K562 (cell line): ENCODE data around the gene ANXA3. TPM values are rescaled to one million over a fixed set of nuclear protein-coding genes. Genes with fewer than 3 reads are reported as not detected.

ENCODE experiments used
- ATAC-seq: fragments of 200-7000 bp; cut with Tn5 transposase; 3 replicates; pipeline ENCODE4 v1.9.1; 2020; ENCODE audit warnings: moderate library complexity
- BruUV-seq: library from RNA; stranded (reverse); fragments of 400-500 nt; replicated peaks from 2 replicates; lab custom pipeline; 2021; lab: Mats Ljungman, UMichigan
- CTCF ChIA-PET: fragments of 300-600 bp; formaldehyde crosslinking; extraction: SDS; loops from one replicate; lab custom pipeline; 2021; ENCODE audit warnings: low intra/inter-chr PET ratio; lab: Yijun Ruan, JAX
- POLR2A ChIA-PET: fragments of 300-600, 350-650 bp; sonication (Branson Sonifier 250); formaldehyde crosslinking; extraction: SDS; loops from one replicate; lab custom pipeline; 2021; ENCODE audit warnings: antibody characterized with exemption, inconsistent platforms; lab: Yijun Ruan, JAX
- DNase-seq, 4 experiments: peaks; one replicate each; pipeline versions ENCODE4 v3.0.0 to v3.0.0-alpha.2; 2011 to 2018; ENCODE audit warnings: low spot score in 3 of 4, mixed read lengths in 3 of 4; ENCODE audit errors: extremely low read depth in 1 of 4
- FAIRE-seq: peaks from 2 replicates; lab custom pipeline; 2011; peaks lifted over from hg19 to GRCh38; lab: Jason Lieb, UNC
- H2AFZ ChIP-seq: 2 replicates; pipeline ENCODE4 v1.6.0; 2011; ENCODE audit warnings: low read depth, low read length, control low read depth, inconsistent platforms
- H3K27ac ChIP-seq: fragments of 200-600 bp; 3 replicates; pipeline ENCODE4 v1.8.0; 2011; ENCODE audit warnings: low read depth, mild to moderate bottlenecking, control low read depth, inconsistent platforms, low read length, moderate library complexity, mixed read lengths; ENCODE audit errors: extremely low read depth
- H3K27me3 ChIP-seq, 2 experiments: fragments of 300-600 bp in 1 of 2; 2 replicates in 1 of 2; 3 replicates in 1 of 2; pipeline versions ENCODE4 v1.6.0 to v1.8.0; 2011; ENCODE audit warnings: inconsistent platforms in 2 of 2, low read length in 2 of 2, mild to moderate bottlenecking in 1 of 2, mixed read lengths in 1 of 2, moderate library complexity in 1 of 2; ENCODE audit not compliant: control insufficient read depth in 2 of 2, insufficient read depth in 2 of 2
- H3K36me3 ChIP-seq: fragments of 300-600 bp; 3 replicates; pipeline ENCODE4 v1.8.0; 2011; ENCODE audit warnings: mild to moderate bottlenecking, low read length, inconsistent platforms; ENCODE audit not compliant: control insufficient read depth, insufficient read depth
- H3K4me1 ChIP-seq, 2 experiments: fragments of 200-600 bp in 1 of 2; replicated peaks in 1 of 2; 2 replicates in 1 of 2; 3 replicates in 1 of 2; pipeline versions ENCODE4 v1.5.1 to v1.8.0; 2011; ENCODE audit warnings: inconsistent platforms in 2 of 2, low read length in 2 of 2, mild to moderate bottlenecking in 1 of 2, mixed read lengths in 1 of 2, moderate library complexity in 1 of 2; ENCODE audit not compliant: control insufficient read depth in 2 of 2, insufficient read depth in 2 of 2
- H3K4me2 ChIP-seq: 2 replicates; pipeline ENCODE4 v1.6.1; 2011; ENCODE audit warnings: low read length, control low read depth, inconsistent platforms, mixed read lengths; ENCODE audit not compliant: insufficient read depth
- H3K4me3 ChIP-seq: fragments of 200-600 bp; sonication (generic), shearing (Covaris generic); 2 replicates; pipeline ENCODE4 v1.5.1; 2016; ENCODE audit warnings: control low read depth, inconsistent platforms
- H3K79me2 ChIP-seq: fragments of 200-600 bp; 3 replicates; pipeline ENCODE4 v1.8.0; 2011; ENCODE audit warnings: low read length, inconsistent platforms; ENCODE audit not compliant: control insufficient read depth, insufficient read depth
- H3K9ac ChIP-seq, 2 experiments: 2 replicates each; pipeline versions ENCODE4 v1.6.0 to v1.6.1; 2011; ENCODE audit warnings: low read depth in 2 of 2, low read length in 2 of 2, control low read depth in 1 of 2, inconsistent platforms in 1 of 2, mild to moderate bottlenecking in 1 of 2, mixed read lengths in 1 of 2; ENCODE audit not compliant: insufficient read depth in 1 of 2
- H3K9me1 ChIP-seq: one replicate; pipeline ENCODE4 v1.6.0; 2011; ENCODE audit warnings: inconsistent platforms, mild to moderate bottlenecking, low read length, moderate library complexity; ENCODE audit not compliant: control insufficient read depth, insufficient read depth
- H3K9me3 ChIP-seq: replicated peaks from 2 replicates; pipeline ENCODE4 v1.5.1; 2011; ENCODE audit warnings: low read depth, low read length, inconsistent platforms; ENCODE audit not compliant: control insufficient read depth, insufficient read depth
- H4K20me1 ChIP-seq: replicated peaks from 2 replicates; pipeline ENCODE4 v1.6.1; 2011; ENCODE audit warnings: low read length, inconsistent platforms, mixed read lengths; ENCODE audit not compliant: control insufficient read depth, insufficient read depth
- BHLHE40 ChIP-seq: IDR thresholded peaks from 2 replicates; pipeline ENCODE4 v1.6.1; 2011; ENCODE audit warnings: low read length, improper control_type of control experiment
- CBFA2T3 ChIP-seq: fragments of 450-650 bp; IDR thresholded peaks from 2 replicates; pipeline ENCODE4 v1.6.1; 2017
- ERF ChIP-seq: fragments of 450-650 bp; formaldehyde crosslinking; IDR thresholded peaks from 2 replicates; pipeline ENCODE4 v1.4.0; 2020; ENCODE audit warnings: mild to moderate bottlenecking, mixed read lengths
- GATAD2B ChIP-seq: fragments of 450-650 bp; IDR thresholded peaks from 2 replicates; pipeline ENCODE4 v1.6.1; 2017; ENCODE audit warnings: mild to moderate bottlenecking, borderline replicate concordance
- MECOM ChIP-seq: fragments of 250-450 bp; sonication (Bioruptor Pico); IDR thresholded peaks from 2 replicates; pipeline ENCODE4 v1.8.0; 2022; ENCODE audit warnings: inconsistent platforms
- MEF2D ChIP-seq: conservative IDR thresholded peaks from 2 replicates; pipeline ENCODE4 v1.6.1; 2016; ENCODE audit warnings: low read depth, missing genetic modification characterization, missing compliant biosample characterization
- MLLT1 ChIP-seq, 2 experiments: fragments of 450-650 bp; IDR thresholded peaks; 2 replicates each; pipeline ENCODE4 v1.6.1; 2016
- PHF8 ChIP-seq: fragments of 200-600 bp; sonication (generic); IDR thresholded peaks from 2 replicates; pipeline ENCODE4 v1.6.1; 2012; ENCODE audit warnings: mixed run types, mild to moderate bottlenecking, inconsistent platforms, low read length, moderate library complexity, borderline replicate concordance
- RBM14 ChIP-seq: fragments of 200-400 bp; formaldehyde crosslinking; IDR thresholded peaks from 2 replicates; pipeline ENCODE4 v1.6.1; 2018; ENCODE audit warnings: low read depth, mild to moderate bottlenecking, low read length, moderate library complexity, borderline replicate concordance; ENCODE audit not compliant: insufficient read depth
- SIN3B ChIP-seq: fragments of 450-650 bp; IDR thresholded peaks from 2 replicates; pipeline ENCODE4 v1.6.1; 2017; ENCODE audit warnings: low read depth, mild to moderate bottlenecking, moderate library complexity
- SMARCA5 ChIP-seq: fragments of 450-650 bp; IDR thresholded peaks from 2 replicates; pipeline ENCODE4 v1.6.1; 2016
- SOX6 ChIP-seq: fragments of 450-650 bp; IDR thresholded peaks from 2 replicates; pipeline ENCODE4 v1.6.1; 2014; ENCODE audit warnings: mild to moderate bottlenecking
- TAL1 ChIP-seq: fragments of 450-650 bp; IDR thresholded peaks from 2 replicates; pipeline ENCODE4 v1.6.1; 2016; ENCODE audit warnings: mild to moderate bottlenecking
- TBL1XR1 ChIP-seq, 2 experiments: IDR thresholded peaks; 2 replicates each; pipeline ENCODE4 v1.6.1; 2012; ENCODE audit warnings: improper control_type of control experiment in 2 of 2, low read length in 2 of 2, mild to moderate bottlenecking in 1 of 2
- TRIM28 ChIP-seq: fragments of 450-650 bp; IDR thresholded peaks from 2 replicates; pipeline ENCODE4 v1.6.1; 2017
- ZBED1 ChIP-seq: IDR thresholded peaks from 2 replicates; pipeline ENCODE4 v1.6.1; 2014
- ZBTB17 ChIP-seq: fragments of 450-650 bp; formaldehyde crosslinking; IDR thresholded peaks from 2 replicates; pipeline ENCODE4 v1.4.0; 2020; ENCODE audit warnings: mild to moderate bottlenecking
- ZBTB26 ChIP-seq: fragments of 450-650 bp; formaldehyde crosslinking; IDR thresholded peaks from 2 replicates; pipeline ENCODE4 v1.4.0; 2022; ENCODE audit warnings: missing genetic modification characterization
- ZC3H8 ChIP-seq: fragments of 450-650 bp; IDR thresholded peaks from 2 replicates; pipeline ENCODE4 v1.6.1; 2017
- ZEB2 ChIP-seq: fragments of 450-650 bp; IDR thresholded peaks from 2 replicates; pipeline ENCODE4 v1.6.1; 2016
- ZNF589 ChIP-seq: fragments of 200-800 bp; sonication (Bioruptor generic); IDR thresholded peaks from 2 replicates; pipeline ENCODE4 v1.6.1; 2016; ENCODE audit warnings: low read depth, missing genetic modification characterization, missing compliant biosample characterization
- ZNF644 ChIP-seq: fragments of 200-800 bp; sonication (Bioruptor generic); IDR thresholded peaks from 2 replicates; pipeline ENCODE4 v1.6.1; 2016; ENCODE audit warnings: low read depth, missing genetic modification characterization, missing compliant biosample characterization
- WGBS: fragments of 100-300 bp; shearing (Covaris generic); methylation state at CpG from one replicate; pipeline ENCODE4 v1.1.6; 2016; ENCODE audit warnings: low coverage, mixed read lengths; ENCODE audit not compliant: insufficient coverage; ENCODE audit errors: missing lambda C conversion rate; 5-methylcytosine and 5-hydroxymethylcytosine counted together
- in situ Hi-C: fragments of 300-500 bp; cut with MboI; formaldehyde crosslinking; loops from 4 replicates; pipeline ENCODE4 v1.15.0; 2018; ENCODE audit warnings: inconsistent platforms, mixed read lengths
- intact Hi-C: fragments of 100-400 bp; cut with micrococcal nuclease; formaldehyde crosslinking; loops from 2 replicates; pipeline ENCODE4 v1.14.2; 2022
- polyA plus RNA-seq, 8 experiments: library from polyadenylated mRNA; depleted of rRNA in 4 of 8; stranded (reverse) in 5 of 8; unstranded in 3 of 8; fragments of >200 nt; fragmentation: Nextera tagmentation in 2 of 8; fragmentation: Illumina TruSeq in 1 of 8; extraction: Ambion mirVana in 2 of 8; extraction: Trizol in 1 of 8; gene quantifications; 2 replicates each; pipeline versions ENCODE4 v1.2.1 to v1.2.3, GENCODE V29; 2011 to 2014; ENCODE audit warnings: inconsistent platforms in 1 of 8, missing spikeins in 1 of 8
- total RNA-seq, 7 experiments: library from RNA; depleted of rRNA in 6 of 7; stranded (reverse); fragments of >200 nt in 6 of 7; fragmentation: Illumina TruSeq in 2 of 7; extraction: Trizol in 2 of 7; gene quantifications; 2 replicates each; pipeline versions ENCODE4 v1.2.1 to v1.2.3, GENCODE V29; 2011 to 2021; ENCODE audit warnings: low replicate concordance in 1 of 7

The ANXA3 gene
- total and polyA plus RNA-seq, 9 of the 15 experiments (the other 6 are each of a cell fraction or from before 2014, with no cell fraction given) = 6.3 to 15.5 (median 9.8) TPM

- DNase-seq (peak; percentile 37 to 79 (median 60)), FAIRE-seq (peak; percentile 66), ATAC-seq (peak; percentile 69)
- no peak overlapping the region for H3K4me3 ChIP-seq
- no peaks in the 10 kb centered on the region for H3K9me3 ChIP-seq
- no peaks in the 10 kb centered on the region for H4K20me1 ChIP-seq
- BruUV-seq = no TSS peak
- WGBS = 2% methylated on average over 3 of the region's 3 CpGs
- H3K27ac ChIP-seq = peak overlapping the region; percentile 44; the same call in 2 of the 3 replicates
- ChIA-PET CTCF (no interaction called here), POLR2A (interaction anchor here (1.0 to 1.2 kb wide), 2 partner anchors 12 to 283 kb away, joined by 3 read pairs; no protein-coding TSS in a partner anchor)
- intact Hi-C loops (loop anchor here (1.0 to 5.0 kb wide), 3 partner anchors 10 to 312 kb away; no protein-coding TSS in a partner anchor), in situ Hi-C loops (loop anchor here (5.0 kb wide), 1 partner anchor 82 kb away; no protein-coding TSS in a partner anchor)
- peak overlapping the region; percentile 1; the same call in 1 of the 2 replicates for H3K4me2 ChIP-seq
- no peaks in the 10 kb centered on the region; the same call in 2 of the 3 replicates for H3K79me2 ChIP-seq
- no peaks in the 10 kb centered on the region for H3K27me3 ChIP-seq
- peaks cover 18 to 69% of the 10 kb centered on the region in 2 experiments for H3K4me1 ChIP-seq
- no peaks in the 10 kb centered on the region for H3K9me1 ChIP-seq
- no peak overlapping the region for H2AFZ ChIP-seq
- 0 out of 4 replicates have a peak overlapping the region, but pooled peaks of 1 of the 2 experiments have one; percentile 1 for H3K9ac ChIP-seq
- H3K36me3 ChIP-seq = no peaks in the 10 kb centered on the region
- 0 out of 2 replicates have a peak, but pooled peaks have one; percentile 16 for TF ChIP-seq SMARCA5
- peak; percentile 72 to 85; a peak in 3 of 4 replicates for TF ChIP-seq TBL1XR1 (IDR thresholded peaks at IDR 0.05; ENCODE audit: low read length in 2 of 2)
- peak; percentile 68; the same call in 1 of the 2 replicates for TF ChIP-seq ZNF644 (tag)
- TF ChIP-seq ZBED1 = 0 out of 2 replicates have a peak, but pooled peaks have one; percentile 56
- TF ChIP-seq ERF (CRISPR knock-in tag) = no peak
- peak; percentile 97 for TF ChIP-seq CBFA2T3
- no peak for TF ChIP-seq BHLHE40
- peak; percentile 8; the same call in 1 of the 2 replicates for TF ChIP-seq MECOM (CRISPR knock-in tag)
- no peak for TF ChIP-seq SIN3B
- TF ChIP-seq MEF2D = peak; percentile 28; the same call in 1 of the 2 replicates
- TF ChIP-seq ZNF589 (CRISPR knock-in tag) = peak; percentile 88; the same call in 1 of the 2 replicates
- no peak for TF ChIP-seq RBM14
- TF ChIP-seq ZC3H8 = no peak
- peak in 1 of 2 experiments; percentile 81; a peak in 2 of 4 replicates for TF ChIP-seq MLLT1 (IDR thresholded peaks at IDR 0.05)
- peak; percentile 93 for TF ChIP-seq TAL1
- peak; percentile 91 for TF ChIP-seq GATAD2B
- TF ChIP-seq ZBTB17 = 0 out of 2 replicates have a peak, but pooled peaks have one; percentile 19
- TF ChIP-seq PHF8 = no peak
- peak; percentile 89 for TF ChIP-seq SOX6
- TF ChIP-seq ZBTB26 (CRISPR knock-in tag) = no peak
- TF ChIP-seq TRIM28 = no peak
- peak; percentile 28; the same call in 1 of the 2 replicates for TF ChIP-seq ZEB2
Measured at GRCh38 chr4:78610546-78611214, 59.1 kb downstream of the ANXA3 start.
